ENCODE measurements around the gene H1-8.

GRCh38 chr3:129563850-129564535, 21.0 kb downstream of the H1-8 start:
- TF ChIP-seq CTCF (IDR thresholded peaks at IDR 0.05) (no peak), POLR2A (IDR thresholded peaks at IDR 0.05) (no peak), POLR2AphosphoS5 (IDR thresholded peaks at IDR 0.05) (no peak), EP300 (IDR thresholded peaks at IDR 0.05) (no peak)

Measured in upper lobe of left lung (tissue), 4 donors.